Calu3 (cell line): ENCODE data around the gene BRCA2. TPM values are rescaled to one million over a fixed set of nuclear protein-coding genes. Genes with fewer than 3 reads are reported as not detected.
A peak's percentile ranks its signal among the peaks of the same experiment; 100 is the strongest.

Experiments used
- BruUV-seq: library from RNA; stranded (reverse); fragments of 400-500 nt; replicated peaks from 2 replicates; lab custom pipeline; 2021; lab: Mats Ljungman, UMichigan
- CTCF ChIA-PET: fragments of 300-600 bp; sonication (Branson Sonifier 250); formaldehyde crosslinking; loops from one replicate; lab custom pipeline; 2022; ENCODE audit warnings: antibody characterized with exemption; lab: Charles Lee
- DNase-seq: peaks from one replicate; pipeline ENCODE4 v3.0.0; 2022
- H3K27ac Mint-ChIP-seq: one replicate; pipeline ENCODE4 v1.8.0; 2022; ENCODE audit warnings: mixed read lengths; ENCODE audit not compliant: unreplicated experiment
- H3K27me3 Mint-ChIP-seq: one replicate; pipeline ENCODE4 v1.8.0; 2022; ENCODE audit warnings: mixed read lengths; ENCODE audit not compliant: unreplicated experiment
- H3K36me3 Mint-ChIP-seq: one replicate; pipeline ENCODE4 v1.8.0; 2022; ENCODE audit warnings: mild to moderate bottlenecking, moderate library complexity, mixed read lengths; ENCODE audit not compliant: insufficient read depth, unreplicated experiment
- H3K4me1 Mint-ChIP-seq: one replicate; pipeline ENCODE4 v1.8.0; 2022; ENCODE audit warnings: mild to moderate bottlenecking, low read depth, mixed read lengths; ENCODE audit not compliant: unreplicated experiment
- H3K4me3 Mint-ChIP-seq: one replicate; pipeline ENCODE4 v1.8.0; 2022; ENCODE audit warnings: mild to moderate bottlenecking, low read depth, moderate library complexity, mixed read lengths; ENCODE audit not compliant: unreplicated experiment
- H3K9me3 Mint-ChIP-seq: one replicate; pipeline ENCODE4 v1.8.0; 2022; ENCODE audit warnings: low read depth, mixed read lengths; ENCODE audit not compliant: unreplicated experiment
- intact Hi-C: fragments of 100-400 bp; cut with micrococcal nuclease; formaldehyde crosslinking; loops from one replicate; pipeline ENCODE4 v1.10.0; 2022; ENCODE audit not compliant: unreplicated experiment
- total RNA-seq: library from RNA; stranded (reverse); gene quantifications from 2 replicates; pipeline ENCODE4 v1.2.3, GENCODE V29; 2022
- TF ChIP-seq, protein P1 (sequence below): fragments of 200-600 bp; IDR thresholded peaks from one replicate; pipeline ENCODE4 v1.8.0; 2022; ENCODE audit warnings: antibody characterized with exemption; ENCODE audit not compliant: unreplicated experiment

Gene BRCA2
- total RNA-seq, 1 experiment from 2014 or later = 12.8 TPM

DNA sequence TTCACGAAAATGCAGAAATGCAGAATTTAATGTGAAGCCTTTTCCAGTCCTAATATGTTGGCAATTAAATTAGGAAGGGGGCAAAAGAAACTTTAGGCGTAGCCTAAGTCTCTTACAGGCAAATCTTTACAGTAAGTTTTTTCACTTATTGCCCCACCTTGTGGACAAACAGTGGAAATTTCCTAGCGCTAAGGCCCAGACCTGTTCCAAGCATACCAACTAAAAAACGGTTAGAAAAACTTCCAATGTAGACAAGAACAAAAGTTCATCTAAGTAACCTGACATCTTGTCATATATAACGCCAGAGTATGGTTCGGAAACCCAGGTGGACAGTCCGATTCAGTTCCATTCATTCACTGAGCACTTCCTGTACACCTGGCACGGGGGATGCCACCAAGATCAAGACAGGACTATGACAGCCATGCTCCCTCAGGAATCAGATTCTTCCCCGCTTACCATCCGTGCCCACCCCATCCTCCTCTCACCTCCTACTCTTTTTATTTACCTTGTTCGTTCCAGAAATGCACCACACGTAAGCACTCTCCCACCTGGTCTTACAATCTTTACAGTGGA lies 5.1 kb upstream of the BRCA2 start:
- no TSS peak for BruUV-seq
- intact Hi-C loops = loop anchor here (1.0 to 2.0 kb wide), 4 partner anchors 43 to 399 kb away; no protein-coding TSS in a partner anchor
- Mint-ChIP-seq H3K27ac (no peak overlapping the region), H3K4me1 (no peaks in the 10 kb centered on the region), H3K36me3 (peaks cover 8% of the 10 kb centered on the region), H3K9me3 (no peaks in the 10 kb centered on the region), H3K27me3 (no peaks in the 10 kb centered on the region), H3K4me3 (no peak overlapping the region)
- TF ChIP-seq, protein P1, sequence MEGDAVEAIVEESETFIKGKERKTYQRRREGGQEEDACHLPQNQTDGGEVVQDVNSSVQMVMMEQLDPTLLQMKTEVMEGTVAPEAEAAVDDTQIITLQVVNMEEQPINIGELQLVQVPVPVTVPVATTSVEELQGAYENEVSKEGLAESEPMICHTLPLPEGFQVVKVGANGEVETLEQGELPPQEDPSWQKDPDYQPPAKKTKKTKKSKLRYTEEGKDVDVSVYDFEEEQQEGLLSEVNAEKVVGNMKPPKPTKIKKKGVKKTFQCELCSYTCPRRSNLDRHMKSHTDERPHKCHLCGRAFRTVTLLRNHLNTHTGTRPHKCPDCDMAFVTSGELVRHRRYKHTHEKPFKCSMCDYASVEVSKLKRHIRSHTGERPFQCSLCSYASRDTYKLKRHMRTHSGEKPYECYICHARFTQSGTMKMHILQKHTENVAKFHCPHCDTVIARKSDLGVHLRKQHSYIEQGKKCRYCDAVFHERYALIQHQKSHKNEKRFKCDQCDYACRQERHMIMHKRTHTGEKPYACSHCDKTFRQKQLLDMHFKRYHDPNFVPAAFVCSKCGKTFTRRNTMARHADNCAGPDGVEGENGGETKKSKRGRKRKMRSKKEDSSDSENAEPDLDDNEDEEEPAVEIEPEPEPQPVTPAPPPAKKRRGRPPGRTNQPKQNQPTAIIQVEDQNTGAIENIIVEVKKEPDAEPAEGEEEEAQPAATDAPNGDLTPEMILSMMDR = peak; percentile 50
- CTCF ChIA-PET = no interaction called here
- DNase-seq = peak; percentile 21

DNA sequence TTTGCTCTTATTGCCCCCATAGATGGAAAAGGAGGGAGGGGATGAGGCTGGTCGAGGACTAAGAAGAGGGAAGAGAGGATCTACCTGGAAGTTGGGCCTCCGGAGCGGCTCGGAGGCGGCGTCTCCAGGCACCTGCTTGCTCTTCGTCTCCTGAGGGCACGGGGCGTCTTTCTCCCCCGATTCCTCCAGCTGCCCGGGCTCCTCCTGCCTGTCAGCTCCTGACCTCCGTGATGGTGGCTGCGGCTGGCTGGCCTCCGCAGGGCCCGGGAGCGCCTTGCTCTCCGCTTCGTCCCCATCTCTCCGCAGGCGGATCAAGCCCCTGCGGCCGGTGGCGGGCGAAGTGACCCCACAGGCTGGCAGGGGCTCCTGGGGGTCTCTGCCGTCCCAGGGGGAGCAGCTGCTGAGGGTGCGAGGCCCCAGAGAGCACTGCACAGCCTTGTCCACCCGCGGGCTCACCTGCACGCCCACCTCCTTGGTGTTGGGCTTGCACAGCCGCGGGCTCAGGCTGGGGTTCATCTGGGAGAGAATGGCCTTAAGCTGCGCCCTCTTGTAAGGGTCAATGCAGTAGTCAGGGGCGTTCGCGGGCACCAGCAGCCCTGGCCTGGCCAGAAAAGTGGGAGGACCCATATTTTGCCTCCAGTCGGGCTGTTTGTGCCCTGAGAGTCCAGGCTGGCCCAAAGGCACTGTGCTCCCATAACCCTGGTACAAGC lies 4.0 kb upstream of the BRCA2 start:
- no peak for DNase-seq
- no peaks in the 10 kb centered on the region for H3K9me3 Mint-ChIP-seq
- no peaks in the 10 kb centered on the region for H3K4me1 Mint-ChIP-seq
- H3K4me3 Mint-ChIP-seq = no peak overlapping the region
- no TSS peak for BruUV-seq
- intact Hi-C loops = loop anchor here (2.0 kb wide), 3 partner anchors 45 to 401 kb away; no protein-coding TSS in a partner anchor
- H3K27me3 Mint-ChIP-seq = no peaks in the 10 kb centered on the region
- no peak overlapping the region for H3K27ac Mint-ChIP-seq
- H3K36me3 Mint-ChIP-seq = peaks cover 17% of the 10 kb centered on the region
- CTCF ChIA-PET = no interaction called here
- TF ChIP-seq, protein P1 = no peak

DNA sequence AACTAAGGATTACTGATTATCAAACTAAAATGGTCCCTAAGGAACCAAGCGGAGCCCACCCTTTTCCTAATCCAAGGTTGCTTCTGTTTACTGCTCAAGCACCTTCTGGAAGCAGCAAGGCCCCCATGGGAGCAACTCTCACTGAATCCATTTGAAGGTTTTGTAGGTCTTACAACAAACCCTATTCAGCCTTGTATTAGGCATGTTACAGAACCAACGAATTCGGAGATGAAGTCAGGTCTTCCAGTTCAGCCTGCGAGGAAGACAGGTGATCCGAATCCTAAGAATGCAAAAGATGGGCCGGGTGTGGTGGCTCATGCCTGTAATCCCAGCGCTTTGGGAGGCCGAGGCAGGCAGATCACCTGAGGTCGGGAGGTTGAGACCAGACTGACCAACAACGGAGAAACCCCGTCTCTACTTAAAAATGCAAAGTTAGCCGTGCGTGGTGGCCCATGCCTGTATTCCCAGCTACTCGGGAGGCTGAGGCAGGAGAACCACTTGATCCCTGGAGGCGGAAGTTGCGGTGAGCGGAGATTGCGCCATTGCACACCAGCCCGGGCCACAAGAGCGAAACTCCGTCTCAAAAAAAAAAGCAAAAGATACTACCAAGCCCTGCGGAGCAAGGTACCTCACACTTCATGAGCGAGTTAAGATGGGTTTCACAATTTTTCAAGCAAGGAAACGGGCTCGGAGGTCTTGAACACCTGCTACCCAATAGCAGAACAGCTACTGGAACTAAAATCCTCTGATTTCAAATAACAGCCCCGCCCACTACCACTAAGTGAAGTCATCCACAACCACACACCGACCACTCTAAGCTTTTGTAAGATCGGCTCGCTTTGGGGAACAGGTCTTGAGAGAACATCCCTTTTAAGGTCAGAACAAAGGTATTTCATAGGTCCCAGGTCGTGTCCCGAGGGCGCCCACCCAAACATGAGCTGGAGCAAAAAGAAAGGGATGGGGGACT lies 754 bp upstream of the BRCA2 start:
- TF ChIP-seq, protein P1 = no peak
- intact Hi-C loops = no loop called here
- Mint-ChIP-seq H3K27me3 (no peaks in the 10 kb centered on the region), H3K27ac (peak overlapping the region; percentile 95), H3K4me1 (no peaks in the 10 kb centered on the region), H3K9me3 (no peaks in the 10 kb centered on the region), H3K4me3 (peak overlapping the region; percentile 84), H3K36me3 (peaks cover 17% of the 10 kb centered on the region)
- BruUV-seq = TSS peak; percentile 90
- DNase-seq = no peak
- CTCF ChIA-PET = interaction anchor here (1.0 to 1.5 kb wide), 3 partner anchors 11 to 405 kb away, joined by 3 to 4 read pairs (median 3); no protein-coding TSS in a partner anchor

DNA sequence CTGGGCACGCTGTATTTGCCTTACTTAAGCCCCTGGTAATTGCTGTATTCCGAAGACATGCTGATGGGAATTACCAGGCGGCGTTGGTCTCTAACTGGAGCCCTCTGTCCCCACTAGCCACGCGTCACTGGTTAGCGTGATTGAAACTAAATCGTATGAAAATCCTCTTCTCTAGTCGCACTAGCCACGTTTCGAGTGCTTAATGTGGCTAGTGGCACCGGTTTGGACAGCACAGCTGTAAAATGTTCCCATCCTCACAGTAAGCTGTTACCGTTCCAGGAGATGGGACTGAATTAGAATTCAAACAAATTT lies 676 bp downstream of the BRCA2 start:
- TF ChIP-seq, protein P1 = no peak
- H3K4me3 Mint-ChIP-seq = peak overlapping the region; percentile 84
- H3K27ac Mint-ChIP-seq = peak overlapping the region; percentile 95
- no peaks in the 10 kb centered on the region for H3K27me3 Mint-ChIP-seq
- H3K4me1 Mint-ChIP-seq = no peaks in the 10 kb centered on the region
- DNase-seq = no peak
- CTCF ChIA-PET = interaction anchor here (1.1 to 1.5 kb wide), 2 partner anchors 370 to 406 kb away, joined by 3 to 4 read pairs; no protein-coding TSS in a partner anchor
- peaks cover 17% of the 10 kb centered on the region for H3K36me3 Mint-ChIP-seq
- intact Hi-C loops = no loop called here
- H3K9me3 Mint-ChIP-seq = no peaks in the 10 kb centered on the region
- no TSS peak for BruUV-seq
